Activated CD8-positive, alpha-beta memory T cell treated with anti-CD3 and anti-CD28 coated beads for 4 hours (primary cell): ENCODE results near the gene CDPF1.

Experiments used
- DNase-seq, 2 donors: peaks; one replicate each; pipeline ENCODE4 v3.0.0-alpha.2; 2020; ENCODE audit warnings: low read depth in 2 of 2

Gene CDPF1

GRCh38 chr22:46250035-46250782 is at the start of gene CDPF1:
TSS of gene CDPF1 (minus strand) at chr22:46250293. CDS start at chr22:46248284, 2,009 bp downstream.
- DNase-seq = peak; percentile 78 to 86

DNA sequence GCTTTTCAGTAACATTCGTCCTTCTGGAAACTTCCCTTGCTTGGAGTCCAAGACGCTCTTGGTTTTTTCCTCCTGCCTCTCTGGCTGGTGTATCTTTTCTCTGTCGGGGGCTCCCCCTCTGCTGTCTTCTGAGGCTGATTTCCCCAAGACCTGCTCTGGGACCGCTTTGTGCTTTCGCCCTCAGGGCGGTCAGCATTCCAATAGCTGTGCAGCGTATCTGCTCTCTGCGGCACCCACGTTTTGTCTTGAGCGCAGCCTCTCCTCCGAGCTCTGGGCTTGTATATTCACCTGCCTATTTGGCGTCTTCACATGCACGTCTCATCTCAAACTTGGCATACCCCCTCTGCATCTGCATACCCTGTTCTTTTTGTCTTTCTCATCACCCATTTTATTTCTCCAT is 49.0 kb upstream of the CDPF1 start:
- DNase-seq = no peak

DNA sequence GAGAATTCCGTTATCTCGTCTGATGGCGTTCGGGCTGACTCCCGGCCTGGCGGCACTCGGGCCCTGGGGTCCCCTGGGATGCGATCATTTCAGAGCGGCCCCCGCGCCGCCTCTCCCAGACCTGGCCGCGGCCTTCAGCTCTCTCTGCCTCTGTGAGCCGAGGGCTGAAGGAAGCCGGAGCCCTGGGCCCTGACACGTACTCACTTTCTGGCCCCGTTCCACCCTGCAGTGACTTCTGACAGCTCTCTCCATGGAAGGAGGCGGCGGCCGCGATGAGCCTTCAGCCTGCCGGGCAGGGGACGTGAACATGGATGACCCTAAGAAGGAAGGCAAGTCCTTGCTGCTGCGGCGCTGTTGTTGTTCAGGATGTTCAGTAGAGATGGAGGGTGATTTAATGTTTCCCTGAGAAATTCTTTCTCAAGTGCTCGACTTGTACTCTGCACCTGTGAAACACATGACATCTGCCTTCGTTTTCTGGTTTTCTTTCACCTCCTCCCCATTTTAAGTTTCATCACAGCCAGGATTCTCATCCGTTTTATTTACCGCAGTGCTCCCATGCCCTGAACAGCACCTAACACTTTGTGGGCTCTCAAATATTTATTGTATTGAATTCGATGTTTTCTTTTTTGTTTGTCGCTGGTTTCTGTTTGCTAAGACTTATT is 47.2 kb upstream of the CDPF1 start:
- no peak for DNase-seq

GRCh38 chr22:46296257-46297150 is 46.4 kb upstream of the CDPF1 start, which contains the start of gene GTSE1:
TSS of gene GTSE1 (plus strand) at chr22:46296870. CDS start at chr22:46297401, 531 bp downstream.
- DNase-seq = peak; percentile 94 to 95

- no peak for DNase-seq
Measured at GRCh38 chr22:46295277-46295971, 45.3 kb upstream of the CDPF1 start.

GRCh38 chr22:46294784-46295183 is 44.7 kb upstream of the CDPF1 start:
- no peak for DNase-seq

DNA sequence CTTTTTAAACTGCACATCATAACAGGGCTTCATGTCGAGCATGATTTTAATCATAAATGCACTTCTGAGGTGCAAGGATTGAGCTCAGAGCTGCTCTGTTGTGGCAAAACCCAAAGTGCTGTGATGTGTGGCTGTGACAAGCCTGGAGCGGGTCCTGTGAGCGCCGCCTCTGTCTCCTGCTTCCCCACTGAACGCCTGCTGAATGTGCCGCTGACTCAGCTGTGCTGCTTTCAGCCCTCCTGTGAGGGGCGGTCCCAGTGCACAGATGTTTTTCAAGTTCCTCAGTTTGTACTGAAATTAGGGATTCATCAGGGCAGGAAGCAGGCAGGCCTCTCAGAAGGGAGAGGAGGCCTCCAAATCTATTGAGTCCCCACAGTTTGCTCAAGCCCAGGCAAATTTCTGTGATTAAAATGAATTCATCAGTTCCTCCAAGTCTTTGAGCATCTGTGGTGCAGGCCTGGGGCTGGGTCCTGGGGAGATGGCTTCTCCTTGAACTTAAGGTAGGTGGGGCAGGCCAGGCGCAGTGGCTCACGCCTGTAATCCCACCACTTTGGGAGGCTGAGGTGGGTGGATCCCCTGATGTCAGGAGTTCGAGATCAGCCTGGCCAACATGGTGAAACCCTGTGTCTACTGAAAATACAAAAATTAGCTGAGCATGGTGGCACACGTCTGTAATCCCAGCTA is 43.6 kb upstream of the CDPF1 start:
- no peak for DNase-seq

DNA sequence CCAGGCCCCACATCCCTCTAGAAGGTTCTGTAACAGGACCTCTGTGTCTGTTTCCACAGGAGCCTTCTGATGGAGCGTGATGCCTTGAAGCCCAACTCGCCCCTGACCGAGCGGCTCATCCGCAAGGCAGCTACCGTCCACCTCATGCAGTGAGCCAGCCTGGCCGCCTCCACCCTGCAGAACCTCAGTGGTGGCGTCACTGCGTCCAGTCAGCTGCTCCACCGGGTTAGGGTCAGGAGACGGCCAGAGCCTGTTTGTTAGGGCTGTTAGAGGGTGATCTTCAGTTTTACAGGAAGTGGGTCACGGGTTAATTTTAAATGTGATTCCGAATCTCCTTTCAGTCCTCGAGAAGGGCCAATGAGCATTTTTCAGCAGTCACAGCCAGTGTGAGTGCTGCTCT is 42.6 kb upstream of the CDPF1 start:
- no peak for DNase-seq

GRCh38 chr22:46292173-46292572 is 42.1 kb upstream of the CDPF1 start:
- DNase-seq = no peak

- DNase-seq = no peak
Measured at GRCh38 chr22:46290843-46291785, 41.0 kb upstream of the CDPF1 start.

GRCh38 chr22:46290121-46290842 is 40.2 kb upstream of the CDPF1 start:
- DNase-seq = no peak

GRCh38 chr22:46289244-46289891 is 39.3 kb upstream of the CDPF1 start:
- DNase-seq = no peak

- no peak for DNase-seq
Measured at GRCh38 chr22:46288846-46289243, 38.8 kb upstream of the CDPF1 start.

- DNase-seq = no peak
Measured at GRCh38 chr22:46287873-46288751, 38.0 kb upstream of the CDPF1 start.

GRCh38 chr22:46286941-46287872 is 37.1 kb upstream of the CDPF1 start:
- no peak for DNase-seq

DNA sequence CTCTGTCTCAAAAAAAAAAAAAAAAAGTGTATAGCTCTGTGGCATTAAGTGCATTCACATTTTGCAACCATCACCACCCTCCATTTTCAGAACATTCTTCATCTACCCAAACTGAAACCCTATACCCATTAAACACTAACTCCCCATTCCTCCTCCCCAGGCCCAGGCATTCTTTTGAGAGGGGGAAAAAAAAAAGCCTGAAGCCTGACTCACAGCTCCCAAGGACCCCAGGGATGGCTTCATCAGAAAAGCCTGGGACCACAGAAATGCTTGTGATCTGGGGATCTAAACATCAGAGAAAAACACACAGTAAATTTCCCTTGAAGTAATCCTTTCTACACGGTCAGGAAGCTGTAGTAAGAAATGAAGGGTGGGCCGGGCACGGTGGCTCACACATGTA is 35.9 kb upstream of the CDPF1 start:
- no peak for DNase-seq
